ENCODE measurements around the gene HLA-DPB1.

GRCh38 chr6:33120001-33120400, 44.2 kb downstream of the HLA-DPB1 start:
- TF ChIP-seq CTCF (IDR thresholded peaks at IDR 0.05), result no peak
- TF ChIP-seq POLR2A (IDR thresholded peaks at IDR 0.05), result no peak
